Measurements from ENCODE around the gene STK24. TPM values are rescaled to one million over a fixed set of nuclear protein-coding genes. Genes with fewer than 3 reads are reported as not detected.
A peak's percentile ranks its signal among the peaks of the same experiment; 100 is the strongest.

The STK24 gene
- total and polyA plus RNA-seq, 10 of the 15 experiments (the other 5 are each of a cell fraction or from before 2014, with no cell fraction given): 7.5 to 115 (median 52.9) TPM

DNA sequence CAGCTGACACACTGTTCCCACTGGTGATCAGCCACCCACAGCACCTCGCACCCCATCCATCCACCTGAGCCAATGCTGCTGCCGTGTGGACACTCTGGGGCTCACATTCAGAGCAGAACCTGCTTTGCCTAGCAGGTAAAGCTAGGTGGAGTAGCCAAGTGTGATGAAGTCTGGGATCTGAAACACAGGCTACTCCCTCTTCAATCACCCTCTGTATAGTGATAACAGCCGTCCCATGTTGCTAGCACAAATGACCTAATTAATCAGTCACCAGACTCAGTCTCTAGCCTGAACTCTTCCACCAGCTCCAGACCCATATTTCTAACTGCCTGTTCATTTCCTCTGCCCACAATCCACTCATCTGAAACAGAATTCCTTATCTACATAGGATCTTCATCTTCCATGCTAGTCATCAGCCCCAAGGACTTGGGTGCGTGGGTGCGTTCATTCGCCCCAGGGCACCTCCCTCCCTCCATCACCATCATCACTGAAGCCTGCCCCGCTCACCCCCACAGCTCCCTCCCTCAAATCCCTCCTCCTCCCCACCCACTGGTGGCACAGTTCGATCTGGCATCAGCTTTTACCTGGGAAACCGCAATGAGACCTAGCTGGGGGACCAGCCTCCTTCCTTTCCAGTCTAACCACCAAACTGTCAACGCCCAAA lies 19.8 kb downstream of the STK24 start:
- Histone ChIP-seq H3K79me2 (ENCODE audit: control insufficient read depth, insufficient read depth, low read length) (peaks cover 92% of the 10 kb centered on the region), H3K27ac (ENCODE audit: control insufficient read depth, insufficient read depth) (no peak overlapping the region), H2AFZ (ENCODE audit: control insufficient read depth, low read depth, low read length) (no peak overlapping the region), H4K20me1 (ENCODE audit: control insufficient read depth, insufficient read depth) (peaks cover 13% of the 10 kb centered on the region), H3K4me3 (no peak overlapping the region), H3K9ac (ENCODE audit: control insufficient read depth, insufficient read depth, low read length) (no peak overlapping the region), H3K4me1 (ENCODE audit: control insufficient read depth, insufficient read depth, low read length) (peaks cover 17% of the 10 kb centered on the region), H3K27me3 (replicated peaks in 1 of 2; ENCODE audit: control insufficient read depth in 2 of 2, insufficient read depth in 2 of 2, low read length in 1 of 2) (no peaks in the 10 kb centered on the region), H3K4me2 (ENCODE audit: control insufficient read depth, insufficient read depth) (no peak overlapping the region), H3K9me3 (replicated peaks; ENCODE audit: control insufficient read depth, insufficient read depth, low read length) (no peaks in the 10 kb centered on the region), H3K36me3 (ENCODE audit: control insufficient read depth in 2 of 2, insufficient read depth in 2 of 2, low read length in 1 of 2) (peaks cover 0 to 3% of the 10 kb centered on the region in 2 experiments; a peak in 2 of 4 replicates)
- DNase-seq (ENCODE audit: low read depth, low spot score): no peak
- intact Hi-C loops (cut with micrococcal nuclease; ENCODE audit: unreplicated experiment) (no loop called here), in situ Hi-C loops (cut with MboI) (loop anchor here (25.0 kb wide), 1 partner anchor 1120 kb away; the partner anchor contains the start of gene RAP2A)
- BruUV-seq (replicated peaks): no TSS peak
- ChIA-PET POLR2A (interaction anchor here (1.4 to 2.1 kb wide), 3 partner anchors 10 to 13 kb away, joined by 4 to 7 read pairs (median 5); no protein-coding TSS in a partner anchor), SMC1A (ENCODE audit: uncharacterized antibody, unreplicated experiment) (interaction anchor here (0.9 to 1.5 kb wide), 6 partner anchors 13 to 111 kb away, joined by 3 to 5 read pairs (median 4); no protein-coding TSS in a partner anchor), RAD21 (ENCODE audit: unreplicated experiment) (interaction anchor here (0.9 to 2.2 kb wide), 4 partner anchors 14 to 96 kb away, joined by 3 to 7 read pairs (median 3); no protein-coding TSS in a partner anchor), CTCF (interaction anchor here (0.8 to 1.8 kb wide), 5 partner anchors 16 to 112 kb away, joined by 3 to 8 read pairs (median 4); no protein-coding TSS in a partner anchor)
- TF ChIP-seq PAX8 (IDR thresholded peaks at IDR 0.05): no peak
- TF ChIP-seq PML (IDR thresholded peaks at IDR 0.05; ENCODE audit: low read length): no peak
- TF ChIP-seq SIX5 (IDR thresholded peaks at IDR 0.05; ENCODE audit: low read depth, low read length, severe bottlenecking): no peak
- no peak for TF ChIP-seq RUNX3 (IDR thresholded peaks at IDR 0.05; ENCODE audit: low read length)
- TF ChIP-seq, protein P1, sequence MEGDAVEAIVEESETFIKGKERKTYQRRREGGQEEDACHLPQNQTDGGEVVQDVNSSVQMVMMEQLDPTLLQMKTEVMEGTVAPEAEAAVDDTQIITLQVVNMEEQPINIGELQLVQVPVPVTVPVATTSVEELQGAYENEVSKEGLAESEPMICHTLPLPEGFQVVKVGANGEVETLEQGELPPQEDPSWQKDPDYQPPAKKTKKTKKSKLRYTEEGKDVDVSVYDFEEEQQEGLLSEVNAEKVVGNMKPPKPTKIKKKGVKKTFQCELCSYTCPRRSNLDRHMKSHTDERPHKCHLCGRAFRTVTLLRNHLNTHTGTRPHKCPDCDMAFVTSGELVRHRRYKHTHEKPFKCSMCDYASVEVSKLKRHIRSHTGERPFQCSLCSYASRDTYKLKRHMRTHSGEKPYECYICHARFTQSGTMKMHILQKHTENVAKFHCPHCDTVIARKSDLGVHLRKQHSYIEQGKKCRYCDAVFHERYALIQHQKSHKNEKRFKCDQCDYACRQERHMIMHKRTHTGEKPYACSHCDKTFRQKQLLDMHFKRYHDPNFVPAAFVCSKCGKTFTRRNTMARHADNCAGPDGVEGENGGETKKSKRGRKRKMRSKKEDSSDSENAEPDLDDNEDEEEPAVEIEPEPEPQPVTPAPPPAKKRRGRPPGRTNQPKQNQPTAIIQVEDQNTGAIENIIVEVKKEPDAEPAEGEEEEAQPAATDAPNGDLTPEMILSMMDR (IDR thresholded peaks at IDR 0.05 in 2 of 3, conservative IDR thresholded peaks at IDR 0.05 in 1 of 3; ENCODE audit: control insufficient read depth in 2 of 3, extremely low read depth in 1 of 3, insufficient read depth in 1 of 3, low read depth in 3 of 3, low read length in 3 of 3): peak in 1 of 3 experiments; percentile 40; a peak in 1 of 6 replicates
- no peak; the same call in 1 of the 2 replicates for TF ChIP-seq SMC3 (IDR thresholded peaks at IDR 0.05; ENCODE audit: borderline replicate concordance, low read length)
- no peak for TF ChIP-seq ZZZ3 (IDR thresholded peaks at IDR 0.05; ENCODE audit: control insufficient read depth, insufficient read length, low read depth)
- no peak for TF ChIP-seq ASH2L (IDR thresholded peaks at IDR 0.05; ENCODE audit: borderline replicate concordance, low read depth)
- TF ChIP-seq, protein P2, sequence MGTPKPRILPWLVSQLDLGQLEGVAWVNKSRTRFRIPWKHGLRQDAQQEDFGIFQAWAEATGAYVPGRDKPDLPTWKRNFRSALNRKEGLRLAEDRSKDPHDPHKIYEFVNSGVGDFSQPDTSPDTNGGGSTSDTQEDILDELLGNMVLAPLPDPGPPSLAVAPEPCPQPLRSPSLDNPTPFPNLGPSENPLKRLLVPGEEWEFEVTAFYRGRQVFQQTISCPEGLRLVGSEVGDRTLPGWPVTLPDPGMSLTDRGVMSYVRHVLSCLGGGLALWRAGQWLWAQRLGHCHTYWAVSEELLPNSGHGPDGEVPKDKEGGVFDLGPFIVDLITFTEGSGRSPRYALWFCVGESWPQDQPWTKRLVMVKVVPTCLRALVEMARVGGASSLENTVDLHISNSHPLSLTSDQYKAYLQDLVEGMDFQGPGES (IDR thresholded peaks at IDR 0.05): no peak
- no peak for TF ChIP-seq CHD1 (IDR thresholded peaks at IDR 0.05; ENCODE audit: low read depth, low read length)
- no peak for TF ChIP-seq STAT3 (IDR thresholded peaks at IDR 0.05; ENCODE audit: low read depth, low read length)
- TF ChIP-seq RAD21 (IDR thresholded peaks at IDR 0.05; ENCODE audit: insufficient read depth, low read depth, low read length): peak; percentile 34; the same call in 1 of the 2 replicates
- FAIRE-seq: no peak
- 82% methylated on average over 9 of the region's 10 CpGs for WGBS (ENCODE audit: insufficient coverage, insufficient replicate concordance, low lambda C conversion rate, missing lambda C conversion rate)
- ATAC-seq: peak; percentile 64
